Gastrocnemius medialis (tissue), 4 donors: Measurements from ENCODE around the gene KIRREL3.

Experiments used
- CTCF ChIP-seq, 5 experiments: fragments of 450-650 bp in 3 of 5; fragments of 200-600 bp in 2 of 5; sonication (generic) in 2 of 5; IDR thresholded peaks in 4 of 5; conservative IDR thresholded peaks in 1 of 5; 1 replicate in 4 of 5; 2 replicates in 1 of 5; pipeline ENCODE4 v1.5.1; 2016 to 2019; ENCODE audit warnings: antibody characterized with exemption in 5 of 5, mild to moderate bottlenecking in 3 of 5, moderate library complexity in 3 of 5
- POLR2A ChIP-seq, 2 donors: fragments of 450-650 bp; IDR thresholded peaks; one replicate each; pipeline ENCODE4 v1.6.1; 2017; ENCODE audit warnings: antibody characterized with exemption in 2 of 2, mild to moderate bottlenecking in 2 of 2, moderate library complexity in 2 of 2

GRCh38 chr11:126602993-126603392 lies 397.6 kb downstream of the KIRREL3 start:
- TF ChIP-seq CTCF (IDR thresholded peaks at IDR 0.05 in 4 of 5, conservative IDR thresholded peaks at IDR 0.05 in 1 of 5): no peak
- TF ChIP-seq POLR2A (IDR thresholded peaks at IDR 0.05): no peak
